Nephron (organoid): ENCODE measurements around the gene GLRX.
"Not testable (repeated sequence)": the region's sequence is repeated elsewhere in the genome, so short reads cannot be mapped to it uniquely, and the experiment has no call there.

ENCODE experiments used
- H3K27ac Mint-ChIP-seq, 3 experiments: 2 replicates each; pipeline ENCODE4 v1.8.0; 2020; ENCODE audit warnings: mixed read lengths in 3 of 3, mild to moderate bottlenecking in 2 of 3, moderate library complexity in 1 of 3
- H3K27me3 Mint-ChIP-seq: 2 replicates; pipeline ENCODE4 v1.8.0; 2021; ENCODE audit warnings: low read depth, mild to moderate bottlenecking, moderate library complexity, mixed read lengths
- H3K36me3 Mint-ChIP-seq: 2 replicates; pipeline ENCODE4 v1.8.0; 2020; ENCODE audit warnings: low read depth, mixed read lengths
- H3K4me1 Mint-ChIP-seq: 2 replicates; pipeline ENCODE4 v1.8.0; 2020; ENCODE audit warnings: mixed read lengths
- H3K4me3 Mint-ChIP-seq, 3 experiments: 2 replicates each; pipeline ENCODE4 v1.8.0; 2020; ENCODE audit warnings: mild to moderate bottlenecking in 3 of 3, mixed read lengths in 3 of 3, moderate library complexity in 2 of 3
- H3K9me3 Mint-ChIP-seq: 2 replicates; pipeline ENCODE4 v1.8.0; 2020; ENCODE audit warnings: mixed read lengths
- CTCF ChIP-seq, 3 experiments: fragments of 200-600 bp; sonication (generic); IDR thresholded peaks; one replicate each; pipeline ENCODE4 v1.5.0; 2021; ENCODE audit warnings: antibody characterized with exemption in 3 of 3; ENCODE audit not compliant: unreplicated experiment in 3 of 3

Gene GLRX

GRCh38 chr5:95822542-95823181 is at the start of gene GLRX:
TSS of gene GLRX (minus strand) at chr5:95822726. CDS start at chr5:95822662, 64 bp downstream.
- H3K36me3 Mint-ChIP-seq = no peaks in the 10 kb centered on the region
- H3K27me3 Mint-ChIP-seq = peaks cover 12% of the 10 kb centered on the region
- H3K4me3 Mint-ChIP-seq = peak within 1 kb of the TSS; percentile 91 to 96 (median 92)
- peaks cover 59% of the 10 kb centered on the region for H3K4me1 Mint-ChIP-seq
- no peak for TF ChIP-seq CTCF (IDR thresholded peaks at IDR 0.05; ENCODE audit: unreplicated experiment in 3 of 3)
- H3K9me3 Mint-ChIP-seq = no peaks in the 10 kb centered on the region
- H3K27ac Mint-ChIP-seq = peak within 1 kb of the TSS; percentile 90 to 97 (median 94)

- H3K4me3 Mint-ChIP-seq = no peak overlapping the region
- H3K4me1 Mint-ChIP-seq = no peaks in the 10 kb centered on the region
- no peaks in the 10 kb centered on the region for H3K9me3 Mint-ChIP-seq
- no peak overlapping the region for H3K27ac Mint-ChIP-seq
- H3K27me3 Mint-ChIP-seq = no peaks in the 10 kb centered on the region
- TF ChIP-seq CTCF (IDR thresholded peaks at IDR 0.05; ENCODE audit: unreplicated experiment in 3 of 3) = no peak
- H3K36me3 Mint-ChIP-seq = no peaks in the 10 kb centered on the region
Measured at GRCh38 chr5:95871146-95871806, 48.8 kb upstream of the GLRX start.

- Mint-ChIP-seq H3K4me1 (no peaks in the 10 kb centered on the region), H3K4me3 (no peak overlapping the region), H3K36me3 (no peaks in the 10 kb centered on the region), H3K9me3 (no peaks in the 10 kb centered on the region), H3K27me3 (no peaks in the 10 kb centered on the region), H3K27ac (no peak overlapping the region)
- TF ChIP-seq CTCF (IDR thresholded peaks at IDR 0.05; ENCODE audit: unreplicated experiment in 3 of 3) = no peak
Measured at GRCh38 chr5:95870105-95870672, 47.7 kb upstream of the GLRX start.

GRCh38 chr5:95869173-95869855 is 46.8 kb upstream of the GLRX start:
- not testable (repeated sequence) for H3K9me3 Mint-ChIP-seq, H3K4me3 Mint-ChIP-seq, H3K4me1 Mint-ChIP-seq, H3K36me3 Mint-ChIP-seq, H3K27me3 Mint-ChIP-seq, H3K27ac Mint-ChIP-seq

- Mint-ChIP-seq H3K9me3 (no peaks in the 10 kb centered on the region), H3K4me3 (no peak overlapping the region), H3K4me1 (peaks cover 2% of the 10 kb centered on the region), H3K27me3 (peaks cover 1% of the 10 kb centered on the region), H3K27ac (no peak overlapping the region), H3K36me3 (no peaks in the 10 kb centered on the region)
- no peak for TF ChIP-seq CTCF (IDR thresholded peaks at IDR 0.05; ENCODE audit: unreplicated experiment in 3 of 3)
Measured at GRCh38 chr5:95868136-95868535, 45.6 kb upstream of the GLRX start.

- Mint-ChIP-seq H3K27me3 (peaks cover 6% of the 10 kb centered on the region), H3K4me3 (no peak overlapping the region), H3K9me3 (no peaks in the 10 kb centered on the region), H3K4me1 (peaks cover 15% of the 10 kb centered on the region), H3K36me3 (no peaks in the 10 kb centered on the region), H3K27ac (no peak overlapping the region)
- TF ChIP-seq CTCF (IDR thresholded peaks at IDR 0.05; ENCODE audit: unreplicated experiment in 3 of 3) = no peak
Measured at GRCh38 chr5:95866435-95867040, 44.0 kb upstream of the GLRX start.
